Forelimb muscle (tissue), 1 donor: Measurements from ENCODE around the gene S100G. TPM values are rescaled to one million over a fixed set of nuclear protein-coding genes. Genes with fewer than 3 reads are reported as not detected.

Experiments
- DNase-seq: peaks from one replicate; pipeline ENCODE4 v3.0.0-alpha.2; 2013; ENCODE audit warnings: low read depth
- polyA plus RNA-seq: library from polyadenylated mRNA; unstranded; fragments of 120-200 nt; gene quantifications from one replicate; pipeline ENCODE4 v1.2.1, GENCODE V29; 2013; ENCODE audit not compliant: insufficient read length

The S100G gene
- polyA plus RNA-seq, 1 donor: not detected

GRCh38 chrX:16646366-16647138 is 3.4 kb upstream of the S100G start:
- no peak for DNase-seq

- DNase-seq: no peak
Measured at GRCh38 chrX:16651391-16652024, 1.6 kb downstream of the S100G start.

- DNase-seq: no peak
Measured at GRCh38 chrX:16653424-16653823, 3.5 kb downstream of the S100G start.

- DNase-seq: no peak
Measured at GRCh38 chrX:16654093-16654492, 4.1 kb downstream of the S100G start.

- DNase-seq: no peak
Measured at GRCh38 chrX:16658284-16658683, 8.3 kb downstream of the S100G start.

- DNase-seq: no peak
Measured at GRCh38 chrX:16659321-16659720, 9.4 kb downstream of the S100G start.

- DNase-seq: no peak
Measured at GRCh38 chrX:16661495-16661894, 11.5 kb downstream of the S100G start.

- DNase-seq: no peak
Measured at GRCh38 chrX:16662402-16662801, 12.4 kb downstream of the S100G start.

GRCh38 chrX:16664074-16664473 is 14.1 kb downstream of the S100G start:
- no peak for DNase-seq

- DNase-seq: no peak
Measured at GRCh38 chrX:16664626-16665025, 14.7 kb downstream of the S100G start.

GRCh38 chrX:16665089-16665488 is 15.1 kb downstream of the S100G start:
- DNase-seq: no peak

GRCh38 chrX:16666541-16666940 is 16.6 kb downstream of the S100G start:
- no peak for DNase-seq

GRCh38 chrX:16671005-16671404 is 21.0 kb downstream of the S100G start:
- peak; percentile 31 for DNase-seq

GRCh38 chrX:16678689-16679088 is 28.7 kb downstream of the S100G start:
- DNase-seq: no peak

GRCh38 chrX:16683007-16683664 is 33.2 kb downstream of the S100G start:
- no peak for DNase-seq

- DNase-seq: no peak
Measured at GRCh38 chrX:16687514-16687913, 37.6 kb downstream of the S100G start.

GRCh38 chrX:16695079-16695676 is 45.2 kb downstream of the S100G start:
- no peak for DNase-seq

- no peak for DNase-seq
Measured at GRCh38 chrX:16696956-16697355, 47.0 kb downstream of the S100G start.

GRCh38 chrX:16699389-16699788 is 49.4 kb downstream of the S100G start:
- no peak for DNase-seq

GRCh38 chrX:16700734-16701133 is 50.8 kb downstream of the S100G start:
- no peak for DNase-seq

GRCh38 chrX:16702700-16703599 is 53.0 kb downstream of the S100G start:
- no peak for DNase-seq
